HEK293 (cell line): Measurements from ENCODE around the gene OBSL1.

Experiments
- CTCF ChIA-PET: fragments of 350-600 bp; formaldehyde crosslinking; extraction: SDS; loops from one replicate; lab custom pipeline; 2021; ENCODE audit warnings: antibody characterized with exemption; lab: Yijun Ruan, JAX
- POLR2A ChIA-PET: fragments of 300-600 bp; formaldehyde crosslinking; extraction: SDS; loops from one replicate; lab custom pipeline; 2020; ENCODE audit warnings: antibody characterized with exemption, inconsistent platforms; lab: Yijun Ruan, JAX
- H3K27ac ChIP-seq: fragments of 200-500 bp; sonication (Bioruptor generic); 2 replicates; pipeline ENCODE4 v1.5.1; 2014; ENCODE audit warnings: low read depth, low read length, control low read depth, inconsistent platforms; ENCODE audit errors: extremely low read depth
- H3K36me3 ChIP-seq, 2 experiments: fragments of 200-500 bp in 1 of 2; sonication (Bioruptor generic) in 1 of 2; 1 replicate in 1 of 2; 2 replicates in 1 of 2; pipeline ENCODE4 v1.5.1; 2014 to 2017; ENCODE audit warnings: inconsistent platforms in 2 of 2, low read length in 2 of 2; ENCODE audit not compliant: control insufficient read depth in 2 of 2, insufficient read depth in 1 of 2
- H3K4me1 ChIP-seq: fragments of 200-500 bp; sonication (Bioruptor generic); 2 replicates; pipeline ENCODE4 v1.5.1; 2014; ENCODE audit warnings: mild to moderate bottlenecking, low read length, inconsistent platforms; ENCODE audit not compliant: control insufficient read depth, insufficient read depth
- H3K4me3 ChIP-seq: 2 replicates; pipeline ENCODE4 v1.5.1; 2011; ENCODE audit warnings: low read depth, mild to moderate bottlenecking, control low read depth, low read length, moderate library complexity
- H3K9me3 ChIP-seq: fragments of 200-500 bp; sonication (Bioruptor generic); 2 replicates; pipeline ENCODE4 v1.5.1; 2014; ENCODE audit warnings: low read depth, low read length, inconsistent platforms; ENCODE audit not compliant: control insufficient read depth, insufficient read depth
- GFI1B ChIP-seq: fragments of 450-650 bp; formaldehyde crosslinking; IDR thresholded peaks from 2 replicates; pipeline ENCODE4 v1.5.1; 2016; ENCODE audit warnings: missing biosample characterization, missing genetic modification characterization
- KLF7 ChIP-seq: fragments of 450-650 bp; formaldehyde crosslinking; IDR thresholded peaks from 2 replicates; pipeline ENCODE4 v1.5.1; 2016; ENCODE audit warnings: missing biosample characterization, missing genetic modification characterization, borderline replicate concordance
- KLF8 ChIP-seq: fragments of 450-650 bp; formaldehyde crosslinking; IDR thresholded peaks from 2 replicates; pipeline ENCODE4 v1.5.1; 2016; ENCODE audit warnings: missing biosample characterization, missing genetic modification characterization
- PRDM1 ChIP-seq: fragments of 450-650 bp; formaldehyde crosslinking; IDR thresholded peaks from 2 replicates; pipeline ENCODE4; 2016; ENCODE audit warnings: missing biosample characterization, missing genetic modification characterization
- SCRT2 ChIP-seq: fragments of 450-650 bp; formaldehyde crosslinking; IDR thresholded peaks from 2 replicates; pipeline ENCODE4 v1.5.1; 2016; ENCODE audit warnings: missing biosample characterization, missing genetic modification characterization
- TCF7L2 ChIP-seq: IDR thresholded peaks from 2 replicates; pipeline ENCODE4 v1.6.1; 2011; ENCODE audit warnings: low read depth, mild to moderate bottlenecking, inconsistent platforms, low read length, moderate library complexity, borderline replicate concordance
- ZBTB1 ChIP-seq: fragments of 450-650 bp; formaldehyde crosslinking; IDR thresholded peaks from 2 replicates; pipeline ENCODE4 v1.5.1; 2016; ENCODE audit warnings: missing biosample characterization, missing genetic modification characterization
- ZBTB21 ChIP-seq: fragments of 450-650 bp; formaldehyde crosslinking; IDR thresholded peaks from 2 replicates; pipeline ENCODE4 v1.5.1; 2017; ENCODE audit warnings: missing biosample characterization, missing genetic modification characterization
- ZEB2 ChIP-seq: fragments of 450-650 bp; formaldehyde crosslinking; IDR thresholded peaks from 2 replicates; pipeline ENCODE4 v1.5.1; 2016; ENCODE audit warnings: missing biosample characterization, missing genetic modification characterization
- ZNF112 ChIP-seq: fragments of 450-650 bp; formaldehyde crosslinking; IDR thresholded peaks from 2 replicates; pipeline ENCODE4 v1.5.0; 2017; ENCODE audit warnings: missing biosample characterization, missing genetic modification characterization
- ZNF133 ChIP-seq: fragments of 450-650 bp; formaldehyde crosslinking; IDR thresholded peaks from 2 replicates; pipeline ENCODE4 v1.5.1; 2016; ENCODE audit warnings: missing biosample characterization, missing genetic modification characterization
- ZNF174 ChIP-seq: fragments of 450-650 bp; formaldehyde crosslinking; IDR thresholded peaks from 2 replicates; pipeline ENCODE4 v1.5.0; 2017; ENCODE audit warnings: missing biosample characterization, mild to moderate bottlenecking, missing genetic modification characterization
- ZNF239 ChIP-seq: fragments of 450-650 bp; formaldehyde crosslinking; IDR thresholded peaks from 2 replicates; pipeline ENCODE4 v1.5.1; 2016; ENCODE audit warnings: missing biosample characterization, missing genetic modification characterization
- ZNF248 ChIP-seq: fragments of 450-650 bp; formaldehyde crosslinking; IDR thresholded peaks from 2 replicates; pipeline ENCODE4 v1.5.1; 2017; ENCODE audit warnings: missing biosample characterization, missing genetic modification characterization
- ZNF274 ChIP-seq, 2 experiments: fragments of 200-500 bp in 1 of 2; fragments of 450-650 bp in 1 of 2; sonication (Bioruptor generic) in 1 of 2; formaldehyde crosslinking in 1 of 2; IDR thresholded peaks; 2 replicates each; pipeline versions ENCODE4 v1.5.1 to v1.6.1; 2014 to 2016; ENCODE audit warnings: borderline replicate concordance in 1 of 2, inconsistent platforms in 1 of 2, low read length in 1 of 2, missing biosample characterization in 1 of 2, missing genetic modification characterization in 1 of 2
- ZNF394 ChIP-seq: fragments of 450-650 bp; formaldehyde crosslinking; IDR thresholded peaks from 2 replicates; pipeline ENCODE4 v1.5.1; 2016; ENCODE audit warnings: missing biosample characterization, missing genetic modification characterization, mild to moderate bottlenecking, moderate library complexity, borderline replicate concordance
- ZNF521 ChIP-seq: fragments of 450-650 bp; formaldehyde crosslinking; IDR thresholded peaks from 2 replicates; pipeline ENCODE4 v1.5.1; 2017; ENCODE audit warnings: missing biosample characterization, mild to moderate bottlenecking, missing genetic modification characterization
- ZNF544 ChIP-seq: fragments of 450-650 bp; formaldehyde crosslinking; IDR thresholded peaks from 2 replicates; pipeline ENCODE4 v1.5.0; 2017; ENCODE audit warnings: missing biosample characterization, missing genetic modification characterization
- ZNF658 ChIP-seq: fragments of 450-650 bp; formaldehyde crosslinking; IDR thresholded peaks from 2 replicates; pipeline ENCODE4; 2016; ENCODE audit warnings: missing biosample characterization, missing genetic modification characterization
- ZNF660 ChIP-seq: fragments of 450-650 bp; IDR thresholded peaks from 2 replicates; pipeline ENCODE4 v1.5.1; 2018; ENCODE audit warnings: missing biosample characterization, mild to moderate bottlenecking, missing genetic modification characterization
- ZNF670 ChIP-seq: fragments of 450-650 bp; formaldehyde crosslinking; IDR thresholded peaks from 2 replicates; pipeline ENCODE4 v1.5.1; 2016; ENCODE audit warnings: missing biosample characterization, missing genetic modification characterization, low read depth
- TF ChIP-seq, protein P1 (sequence below): fragments of 450-650 bp; formaldehyde crosslinking; IDR thresholded peaks from 2 replicates; pipeline ENCODE4 v1.5.1; 2016; ENCODE audit warnings: missing biosample characterization, missing genetic modification characterization
- TF ChIP-seq, protein P2 (sequence below): fragments of 450-650 bp; formaldehyde crosslinking; IDR thresholded peaks from 2 replicates; pipeline ENCODE4 v1.5.1; 2017; ENCODE audit warnings: missing biosample characterization, missing genetic modification characterization
- TF ChIP-seq, protein P3 (sequence below): fragments of 450-650 bp; formaldehyde crosslinking; IDR thresholded peaks from 2 replicates; pipeline ENCODE4 v1.5.1; 2016; ENCODE audit warnings: missing biosample characterization, missing genetic modification characterization
- TF ChIP-seq, protein P4 (sequence below): fragments of 450-650 bp; formaldehyde crosslinking; IDR thresholded peaks from 2 replicates; pipeline ENCODE4 v1.5.1; 2016; ENCODE audit warnings: missing biosample characterization, missing genetic modification characterization, borderline replicate concordance

Gene OBSL1

DNA sequence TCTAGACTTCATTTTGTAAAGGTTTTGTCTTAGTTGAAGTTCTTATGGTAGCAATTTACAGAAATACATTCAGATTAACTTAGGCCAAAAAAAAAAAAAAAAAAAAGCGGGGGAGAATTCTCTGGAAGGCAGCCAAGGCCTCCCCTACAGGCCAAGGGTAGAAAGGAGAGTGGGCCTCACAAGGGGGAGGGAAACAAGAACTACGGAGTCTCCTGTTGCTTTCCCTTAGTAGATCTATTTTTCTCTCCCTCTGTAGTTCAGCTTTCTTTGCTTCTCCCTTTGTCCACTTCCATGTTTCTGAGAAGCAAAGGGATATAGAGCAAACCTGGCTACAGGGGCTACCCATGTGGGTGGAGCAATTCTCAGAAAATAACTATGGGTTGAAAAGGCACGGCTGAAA, 23.9 kb upstream of the OBSL1 start (continued):
- TF ChIP-seq ZNF394 (no peak), TCF7L2 (no peak), ZNF239 (tag by site-specific recombination) (no peak), PRDM1 (tag by site-specific recombination) (0 out of 2 replicates have a peak, but pooled peaks have one; percentile 25), ZNF133 (tag by site-specific recombination) (no peak), ZNF248 (no peak), SCRT2 (tag by site-specific recombination) (peak; percentile 63), ZNF544 (tag by site-specific recombination) (no peak)
- TF ChIP-seq, protein P1, sequence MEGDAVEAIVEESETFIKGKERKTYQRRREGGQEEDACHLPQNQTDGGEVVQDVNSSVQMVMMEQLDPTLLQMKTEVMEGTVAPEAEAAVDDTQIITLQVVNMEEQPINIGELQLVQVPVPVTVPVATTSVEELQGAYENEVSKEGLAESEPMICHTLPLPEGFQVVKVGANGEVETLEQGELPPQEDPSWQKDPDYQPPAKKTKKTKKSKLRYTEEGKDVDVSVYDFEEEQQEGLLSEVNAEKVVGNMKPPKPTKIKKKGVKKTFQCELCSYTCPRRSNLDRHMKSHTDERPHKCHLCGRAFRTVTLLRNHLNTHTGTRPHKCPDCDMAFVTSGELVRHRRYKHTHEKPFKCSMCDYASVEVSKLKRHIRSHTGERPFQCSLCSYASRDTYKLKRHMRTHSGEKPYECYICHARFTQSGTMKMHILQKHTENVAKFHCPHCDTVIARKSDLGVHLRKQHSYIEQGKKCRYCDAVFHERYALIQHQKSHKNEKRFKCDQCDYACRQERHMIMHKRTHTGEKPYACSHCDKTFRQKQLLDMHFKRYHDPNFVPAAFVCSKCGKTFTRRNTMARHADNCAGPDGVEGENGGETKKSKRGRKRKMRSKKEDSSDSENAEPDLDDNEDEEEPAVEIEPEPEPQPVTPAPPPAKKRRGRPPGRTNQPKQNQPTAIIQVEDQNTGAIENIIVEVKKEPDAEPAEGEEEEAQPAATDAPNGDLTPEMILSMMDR: peak; percentile 36
- TF ChIP-seq, protein P2, sequence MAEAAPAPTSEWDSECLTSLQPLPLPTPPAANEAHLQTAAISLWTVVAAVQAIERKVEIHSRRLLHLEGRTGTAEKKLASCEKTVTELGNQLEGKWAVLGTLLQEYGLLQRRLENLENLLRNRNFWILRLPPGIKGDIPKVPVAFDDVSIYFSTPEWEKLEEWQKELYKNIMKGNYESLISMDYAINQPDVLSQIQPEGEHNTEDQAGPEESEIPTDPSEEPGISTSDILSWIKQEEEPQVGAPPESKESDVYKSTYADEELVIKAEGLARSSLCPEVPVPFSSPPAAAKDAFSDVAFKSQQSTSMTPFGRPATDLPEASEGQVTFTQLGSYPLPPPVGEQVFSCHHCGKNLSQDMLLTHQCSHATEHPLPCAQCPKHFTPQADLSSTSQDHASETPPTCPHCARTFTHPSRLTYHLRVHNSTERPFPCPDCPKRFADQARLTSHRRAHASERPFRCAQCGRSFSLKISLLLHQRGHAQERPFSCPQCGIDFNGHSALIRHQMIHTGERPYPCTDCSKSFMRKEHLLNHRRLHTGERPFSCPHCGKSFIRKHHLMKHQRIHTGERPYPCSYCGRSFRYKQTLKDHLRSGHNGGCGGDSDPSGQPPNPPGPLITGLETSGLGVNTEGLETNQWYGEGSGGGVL: peak; percentile 34; the same call in 1 of the 2 replicates
- TF ChIP-seq, protein P3, sequence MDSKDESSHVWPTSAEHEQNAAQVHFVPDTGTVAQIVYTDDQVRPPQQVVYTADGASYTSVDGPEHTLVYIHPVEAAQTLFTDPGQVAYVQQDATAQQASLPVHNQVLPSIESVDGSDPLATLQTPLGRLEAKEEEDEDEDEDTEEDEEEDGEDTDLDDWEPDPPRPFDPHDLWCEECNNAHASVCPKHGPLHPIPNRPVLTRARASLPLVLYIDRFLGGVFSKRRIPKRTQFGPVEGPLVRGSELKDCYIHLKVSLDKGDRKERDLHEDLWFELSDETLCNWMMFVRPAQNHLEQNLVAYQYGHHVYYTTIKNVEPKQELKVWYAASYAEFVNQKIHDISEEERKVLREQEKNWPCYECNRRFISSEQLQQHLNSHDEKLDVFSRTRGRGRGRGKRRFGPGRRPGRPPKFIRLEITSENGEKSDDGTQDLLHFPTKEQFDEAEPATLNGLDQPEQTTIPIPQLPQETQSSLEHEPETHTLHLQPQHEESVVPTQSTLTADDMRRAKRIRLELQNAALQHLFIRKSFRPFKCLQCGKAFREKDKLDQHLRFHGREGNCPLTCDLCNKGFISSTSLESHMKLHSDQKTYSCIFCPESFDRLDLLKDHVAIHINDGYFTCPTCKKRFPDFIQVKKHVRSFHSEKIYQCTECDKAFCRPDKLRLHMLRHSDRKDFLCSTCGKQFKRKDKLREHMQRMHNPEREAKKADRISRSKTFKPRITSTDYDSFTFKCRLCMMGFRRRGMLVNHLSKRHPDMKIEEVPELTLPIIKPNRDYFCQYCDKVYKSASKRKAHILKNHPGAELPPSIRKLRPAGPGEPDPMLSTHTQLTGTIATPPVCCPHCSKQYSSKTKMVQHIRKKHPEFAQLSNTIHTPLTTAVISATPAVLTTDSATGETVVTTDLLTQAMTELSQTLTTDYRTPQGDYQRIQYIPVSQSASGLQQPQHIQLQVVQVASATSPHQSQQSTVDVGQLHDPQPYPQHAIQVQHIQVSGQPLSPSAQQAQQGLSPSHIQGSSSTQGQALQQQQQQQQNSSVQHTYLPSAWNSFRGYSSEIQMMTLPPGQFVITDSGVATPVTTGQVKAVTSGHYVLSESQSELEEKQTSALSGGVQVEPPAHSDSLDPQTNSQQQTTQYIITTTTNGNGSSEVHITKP (tag by site-specific recombination): peak; percentile 58
- TF ChIP-seq, all 188 proteins: peak for 7

DNA sequence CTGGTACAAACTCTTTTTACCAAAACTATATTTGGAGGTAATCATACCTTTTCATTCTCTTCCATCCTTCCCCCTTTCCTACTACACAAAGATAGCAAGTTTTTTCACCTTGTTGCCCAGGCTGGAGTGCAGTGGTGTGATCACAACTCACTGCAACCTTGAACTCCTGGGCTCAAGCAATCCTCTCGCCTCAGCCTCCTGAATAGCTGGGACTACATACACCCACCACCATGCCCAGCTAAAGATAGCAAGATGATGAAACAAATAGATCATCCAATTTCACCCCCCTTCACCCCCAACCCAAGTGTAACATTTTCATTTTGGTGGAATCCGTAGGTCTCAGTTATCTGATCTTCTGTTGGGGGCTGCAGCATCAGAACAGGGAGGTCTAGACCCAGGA, 21.8 kb upstream of the OBSL1 start:
- POLR2A ChIA-PET: interaction anchor here (0.7 to 1.1 kb wide), 2 partner anchors 22 to 33 kb away, joined by 3 read pairs; partner anchors contain the start of gene OBSL1

DNA sequence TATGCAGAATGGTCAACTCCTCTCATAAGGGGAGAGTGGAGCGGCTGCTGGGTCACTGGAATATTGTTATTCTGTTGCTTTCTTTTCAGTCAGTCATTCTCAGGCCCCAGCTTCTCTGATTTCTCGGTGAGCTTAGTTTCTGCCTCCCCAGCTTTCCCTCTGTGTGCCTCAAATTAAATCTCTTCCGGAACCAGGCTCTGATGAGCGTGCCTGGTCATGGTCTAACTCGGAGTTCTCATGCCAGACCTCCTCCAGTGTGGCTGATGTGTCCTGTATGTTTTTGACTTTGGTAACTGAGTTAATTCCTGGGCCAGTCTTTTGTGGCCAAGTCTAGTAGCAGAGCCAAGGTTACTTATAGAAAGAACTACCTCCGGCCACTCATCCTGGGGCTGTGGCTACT, 21.4 kb upstream of the OBSL1 start:
- H3K9me3 ChIP-seq: no peaks in the 10 kb centered on the region
- no peaks in the 10 kb centered on the region for H3K36me3 ChIP-seq
- no peak overlapping the region for H3K27ac ChIP-seq
- H3K4me3 ChIP-seq: no peak overlapping the region
- ChIA-PET POLR2A (interaction anchor here (0.7 kb wide), 1 partner anchor 33 kb away, joined by 3 read pairs; no protein-coding TSS in a partner anchor), CTCF (interaction anchor here (0.7 kb wide), 1 partner anchor 48 kb away, joined by 3 read pairs; no protein-coding TSS in a partner anchor)
- peaks cover 6% of the 10 kb centered on the region for H3K4me1 ChIP-seq
- TF ChIP-seq ZNF274 (IDR thresholded peaks at IDR 0.05; ENCODE audit: low read length): no peak
- TF ChIP-seq ZNF274 (tag by site-specific recombination; IDR thresholded peaks at IDR 0.05; ENCODE audit: borderline replicate concordance): no peak
- TF ChIP-seq ZNF174 (tag by site-specific recombination): no peak
- TF ChIP-seq ZBTB1 (tag by site-specific recombination): no peak
- no peak for TF ChIP-seq ZNF248
- TF ChIP-seq ZNF521 (tag by site-specific recombination): no peak
- no peak for TF ChIP-seq ZNF658 (tag by site-specific recombination)
- TF ChIP-seq ZNF660 (tag by site-specific recombination): no peak
- no peak for TF ChIP-seq ZEB2 (tag by site-specific recombination)
- TF ChIP-seq GFI1B (tag by site-specific recombination): no peak
- no peak for TF ChIP-seq KLF7 (tag by site-specific recombination)
- no peak for TF ChIP-seq KLF8 (tag by site-specific recombination)
- TF ChIP-seq, protein P4, sequence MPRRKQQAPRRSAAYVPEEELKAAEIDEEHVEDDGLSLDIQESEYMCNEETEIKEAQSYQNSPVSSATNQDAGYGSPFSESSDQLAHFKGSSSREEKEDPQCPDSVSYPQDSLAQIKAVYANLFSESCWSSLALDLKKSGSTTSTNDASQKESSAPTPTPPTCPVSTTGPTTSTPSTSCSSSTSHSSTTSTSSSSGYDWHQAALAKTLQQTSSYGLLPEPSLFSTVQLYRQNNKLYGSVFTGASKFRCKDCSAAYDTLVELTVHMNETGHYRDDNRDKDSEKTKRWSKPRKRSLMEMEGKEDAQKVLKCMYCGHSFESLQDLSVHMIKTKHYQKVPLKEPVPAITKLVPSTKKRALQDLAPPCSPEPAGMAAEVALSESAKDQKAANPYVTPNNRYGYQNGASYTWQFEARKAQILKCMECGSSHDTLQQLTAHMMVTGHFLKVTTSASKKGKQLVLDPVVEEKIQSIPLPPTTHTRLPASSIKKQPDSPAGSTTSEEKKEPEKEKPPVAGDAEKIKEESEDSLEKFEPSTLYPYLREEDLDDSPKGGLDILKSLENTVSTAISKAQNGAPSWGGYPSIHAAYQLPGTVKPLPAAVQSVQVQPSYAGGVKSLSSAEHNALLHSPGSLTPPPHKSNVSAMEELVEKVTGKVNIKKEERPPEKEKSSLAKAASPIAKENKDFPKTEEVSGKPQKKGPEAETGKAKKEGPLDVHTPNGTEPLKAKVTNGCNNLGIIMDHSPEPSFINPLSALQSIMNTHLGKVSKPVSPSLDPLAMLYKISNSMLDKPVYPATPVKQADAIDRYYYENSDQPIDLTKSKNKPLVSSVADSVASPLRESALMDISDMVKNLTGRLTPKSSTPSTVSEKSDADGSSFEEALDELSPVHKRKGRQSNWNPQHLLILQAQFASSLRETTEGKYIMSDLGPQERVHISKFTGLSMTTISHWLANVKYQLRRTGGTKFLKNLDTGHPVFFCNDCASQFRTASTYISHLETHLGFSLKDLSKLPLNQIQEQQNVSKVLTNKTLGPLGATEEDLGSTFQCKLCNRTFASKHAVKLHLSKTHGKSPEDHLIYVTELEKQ (tag by site-specific recombination): no peak

More for the DNA sequence above, 21.8 kb upstream of the OBSL1 start:
- Histone ChIP-seq H3K27ac (no peak overlapping the region), H3K36me3 (no peaks in the 10 kb centered on the region), H3K4me3 (no peak overlapping the region), H3K4me1 (peaks cover 6% of the 10 kb centered on the region), H3K9me3 (no peaks in the 10 kb centered on the region)
- CTCF ChIA-PET: interaction anchor here (1.4 kb wide), 1 partner anchor 52 kb away, joined by 3 read pairs; no protein-coding TSS in a partner anchor
- no peak for TF ChIP-seq ZNF112 (tag by site-specific recombination)
- no peak for TF ChIP-seq ZNF670 (tag by site-specific recombination)
- no peak for TF ChIP-seq ZBTB21 (tag by site-specific recombination)
